ENCODE measurements around the gene RP9.

Gene RP9

DNA sequence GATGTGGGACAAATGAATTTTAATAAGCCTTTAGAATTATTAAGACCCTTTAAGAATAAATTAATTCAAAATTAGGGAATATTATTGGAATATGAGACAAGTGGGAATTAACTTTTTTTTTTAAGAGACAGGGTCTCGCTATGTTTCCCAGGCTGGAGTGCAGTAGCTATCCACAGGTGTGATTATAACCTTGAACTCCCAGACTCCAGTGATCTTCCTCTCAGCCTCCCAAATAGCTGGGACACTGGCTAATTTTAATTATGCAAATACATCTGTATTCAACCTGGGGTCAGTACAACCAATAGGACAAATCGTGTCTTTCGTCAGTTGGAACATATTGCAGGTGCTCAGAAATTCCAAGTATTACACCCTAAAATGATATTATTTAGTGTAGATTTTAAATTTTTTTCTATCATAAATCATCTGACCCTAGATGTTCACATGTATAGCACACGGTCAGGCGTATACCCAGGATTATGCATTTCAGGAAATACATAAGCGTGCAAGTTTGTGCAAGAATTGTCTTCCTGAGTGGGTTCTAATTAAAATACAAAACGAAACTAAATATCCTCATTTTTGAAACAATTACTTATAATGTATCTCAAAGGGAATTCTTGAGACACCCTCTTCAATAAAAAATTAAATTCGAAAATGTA lies 47.8 kb downstream of the RP9 start:
- Histone ChIP-seq H3K27me3 (ENCODE audit: insufficient read depth, low read depth, severe bottlenecking) (no peaks in the 10 kb centered on the region), H3K36me3 (peaks cover 20% of the 10 kb centered on the region), H3K9me3 (ENCODE audit: severe bottlenecking) (peaks cover 8% of the 10 kb centered on the region), H3K4me3 (ENCODE audit: low read depth, low read length) (peak overlapping the region; percentile 70), H3K27ac (peak overlapping the region; percentile 95)
- DNase-seq: no peak
- TF ChIP-seq, protein P1, sequence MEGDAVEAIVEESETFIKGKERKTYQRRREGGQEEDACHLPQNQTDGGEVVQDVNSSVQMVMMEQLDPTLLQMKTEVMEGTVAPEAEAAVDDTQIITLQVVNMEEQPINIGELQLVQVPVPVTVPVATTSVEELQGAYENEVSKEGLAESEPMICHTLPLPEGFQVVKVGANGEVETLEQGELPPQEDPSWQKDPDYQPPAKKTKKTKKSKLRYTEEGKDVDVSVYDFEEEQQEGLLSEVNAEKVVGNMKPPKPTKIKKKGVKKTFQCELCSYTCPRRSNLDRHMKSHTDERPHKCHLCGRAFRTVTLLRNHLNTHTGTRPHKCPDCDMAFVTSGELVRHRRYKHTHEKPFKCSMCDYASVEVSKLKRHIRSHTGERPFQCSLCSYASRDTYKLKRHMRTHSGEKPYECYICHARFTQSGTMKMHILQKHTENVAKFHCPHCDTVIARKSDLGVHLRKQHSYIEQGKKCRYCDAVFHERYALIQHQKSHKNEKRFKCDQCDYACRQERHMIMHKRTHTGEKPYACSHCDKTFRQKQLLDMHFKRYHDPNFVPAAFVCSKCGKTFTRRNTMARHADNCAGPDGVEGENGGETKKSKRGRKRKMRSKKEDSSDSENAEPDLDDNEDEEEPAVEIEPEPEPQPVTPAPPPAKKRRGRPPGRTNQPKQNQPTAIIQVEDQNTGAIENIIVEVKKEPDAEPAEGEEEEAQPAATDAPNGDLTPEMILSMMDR (IDR thresholded peaks at IDR 0.05; ENCODE audit: low read depth, low read length): no peak

DNA sequence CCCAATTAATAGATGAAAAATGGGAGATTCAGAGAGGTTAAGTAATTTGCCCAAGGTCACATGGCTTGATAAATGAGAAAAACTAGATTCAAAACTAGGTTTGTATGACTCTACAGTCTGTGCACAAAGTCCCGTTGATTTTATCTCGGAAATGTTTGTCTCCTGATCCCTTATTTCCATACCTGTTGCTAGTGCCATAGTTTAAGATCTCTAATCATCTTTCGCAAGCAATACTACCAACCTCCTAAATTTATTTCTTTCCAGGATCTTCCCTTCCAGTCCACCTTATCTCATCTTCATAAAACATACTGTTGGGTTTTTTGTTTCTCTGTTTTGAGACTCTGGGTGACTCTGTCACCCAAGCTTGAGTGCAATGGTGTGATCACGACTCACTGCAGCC lies 49.6 kb downstream of the RP9 start:
- H3K27me3 ChIP-seq (ENCODE audit: insufficient read depth, low read depth, severe bottlenecking): no peaks in the 10 kb centered on the region
- no peak overlapping the region for H3K27ac ChIP-seq
- peaks cover 20% of the 10 kb centered on the region for H3K36me3 ChIP-seq
- DNase-seq: no peak
- TF ChIP-seq, protein P1 (IDR thresholded peaks at IDR 0.05; ENCODE audit: low read depth, low read length): no peak
- H3K4me3 ChIP-seq (ENCODE audit: low read depth, low read length): no peak overlapping the region
- H3K9me3 ChIP-seq (ENCODE audit: severe bottlenecking): peaks cover 2% of the 10 kb centered on the region

DNA sequence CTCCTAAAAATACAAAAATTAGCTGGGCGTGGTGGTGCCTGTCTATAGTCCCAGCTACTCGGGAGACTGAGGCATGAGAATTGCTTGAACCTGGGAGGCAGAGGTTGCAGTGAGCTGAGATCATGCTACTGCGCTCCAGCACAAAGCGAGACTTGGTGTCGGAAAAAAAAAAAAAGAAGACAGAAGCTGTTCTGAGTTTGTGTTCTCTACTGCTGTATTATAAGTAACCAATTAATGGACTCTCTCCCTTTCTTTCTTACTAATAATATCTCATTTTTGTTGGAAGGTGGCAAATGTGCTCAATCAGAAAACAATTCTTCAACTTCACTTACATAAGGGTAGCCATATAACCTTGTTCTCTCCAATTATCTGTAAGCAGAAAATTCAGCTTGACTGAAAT lies 54.0 kb downstream of the RP9 start:
- TF ChIP-seq, protein P1 (IDR thresholded peaks at IDR 0.05; ENCODE audit: low read depth, low read length): no peak

DNA sequence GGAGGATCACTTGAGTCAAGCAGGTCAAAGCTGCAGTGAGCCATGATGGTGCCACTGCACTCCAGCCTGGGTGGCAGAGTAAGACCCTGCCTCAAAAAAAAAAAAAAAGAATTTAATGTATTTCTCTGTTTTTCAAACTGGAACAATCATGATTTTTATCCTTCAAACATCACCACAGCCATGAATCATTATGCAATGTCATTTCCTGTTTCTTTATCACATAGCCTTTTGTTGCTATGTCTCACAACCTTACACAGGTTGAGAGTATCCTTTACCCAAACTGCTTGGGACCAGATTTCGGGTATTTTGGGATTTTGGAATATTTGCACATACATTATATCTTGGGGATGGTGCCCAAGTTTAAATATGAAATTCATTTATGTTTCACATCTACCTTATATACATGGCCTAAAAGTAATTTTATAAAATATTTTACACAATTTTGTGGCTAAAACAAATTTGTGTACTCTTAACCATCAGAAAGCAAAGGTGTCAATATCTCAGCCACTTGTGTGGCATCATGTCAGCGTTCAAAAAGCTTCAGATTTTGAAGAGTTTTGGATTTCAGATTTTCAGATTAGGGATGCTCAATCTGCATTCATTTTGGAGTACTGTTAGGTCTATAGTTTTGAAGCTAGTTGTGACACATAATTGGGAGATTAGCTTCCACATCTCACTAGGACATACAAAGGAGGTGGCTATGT lies 54.8 kb downstream of the RP9 start:
- Histone ChIP-seq H3K9me3 (ENCODE audit: severe bottlenecking) (peaks cover 2% of the 10 kb centered on the region), H3K27ac (no peak overlapping the region), H3K27me3 (ENCODE audit: insufficient read depth, low read depth, severe bottlenecking) (no peaks in the 10 kb centered on the region), H3K36me3 (peaks cover 6% of the 10 kb centered on the region), H3K4me3 (ENCODE audit: low read depth, low read length) (no peak overlapping the region)
- DNase-seq: no peak
- TF ChIP-seq, protein P1 (IDR thresholded peaks at IDR 0.05; ENCODE audit: low read depth, low read length): no peak

More for the DNA sequence above, 54.0 kb downstream of the RP9 start:
- H3K36me3 ChIP-seq: peaks cover 12% of the 10 kb centered on the region
- DNase-seq: no peak
- H3K27ac ChIP-seq: no peak overlapping the region
- no peaks in the 10 kb centered on the region for H3K27me3 ChIP-seq (ENCODE audit: insufficient read depth, low read depth, severe bottlenecking)
- H3K9me3 ChIP-seq (ENCODE audit: severe bottlenecking): peaks cover 2% of the 10 kb centered on the region
- no peak overlapping the region for H3K4me3 ChIP-seq (ENCODE audit: low read depth, low read length)

DNA sequence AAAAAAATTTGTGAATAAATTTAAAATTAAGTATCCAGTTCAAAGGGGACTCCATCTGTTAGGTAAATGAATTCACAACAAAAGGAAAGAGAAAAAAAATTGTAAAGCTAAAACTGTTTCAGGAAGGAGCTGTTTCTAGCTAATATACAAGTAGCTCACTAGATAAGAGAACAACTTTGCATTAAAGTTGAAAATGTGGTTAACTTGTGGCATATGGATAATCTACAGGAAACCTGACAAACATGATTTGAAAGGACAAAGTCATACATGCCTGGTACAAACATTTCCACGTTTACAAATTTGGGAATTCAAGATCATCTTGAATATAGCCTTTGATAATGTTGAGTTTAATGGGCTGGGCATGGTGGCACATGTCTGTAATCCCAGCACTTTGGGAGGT lies 55.5 kb downstream of the RP9 start:
- no peak overlapping the region for H3K27ac ChIP-seq
- no peak for DNase-seq
- no peaks in the 10 kb centered on the region for H3K27me3 ChIP-seq (ENCODE audit: insufficient read depth, low read depth, severe bottlenecking)

More for the DNA sequence above, 55.5 kb downstream of the RP9 start:
- Histone ChIP-seq H3K4me3 (ENCODE audit: low read depth, low read length) (no peak overlapping the region), H3K9me3 (ENCODE audit: severe bottlenecking) (peaks cover 2% of the 10 kb centered on the region), H3K36me3 (peaks cover 4% of the 10 kb centered on the region)
- TF ChIP-seq, protein P1 (IDR thresholded peaks at IDR 0.05; ENCODE audit: low read depth, low read length): no peak
